Measurements from ENCODE around the gene CNTNAP4.

GRCh38 chr16:76443973-76444372 is 166.8 kb downstream of the CNTNAP4 start:
- no peak for TF ChIP-seq POLR2AphosphoS5 (IDR thresholded peaks at IDR 0.05; ENCODE audit: low read depth, low read length)
- no peak for TF ChIP-seq POLR2A (IDR thresholded peaks at IDR 0.05; ENCODE audit: low read depth, low read length)
- no peak for TF ChIP-seq TAF1 (IDR thresholded peaks at IDR 0.05; ENCODE audit: borderline replicate concordance, low read depth, low read length)
